Ishikawa (cell line): ENCODE measurements around the gene TUBB4B.

Source experiments
- CEBPB ChIP-seq: IDR thresholded peaks from 2 replicates; pipeline ENCODE4 v1.6.1; 2012
- CREB1 ChIP-seq: IDR thresholded peaks from 2 replicates; pipeline ENCODE4 v1.6.1; 2012; ENCODE audit warnings: low read depth
- EGR1 ChIP-seq: IDR thresholded peaks from 2 replicates; pipeline ENCODE4 v1.6.1; 2012
- EP300 ChIP-seq: IDR thresholded peaks from 2 replicates; pipeline ENCODE4 v1.6.1; 2012; ENCODE audit warnings: borderline replicate concordance
- FOXM1 ChIP-seq: IDR thresholded peaks from 2 replicates; pipeline ENCODE4 v1.6.1; 2012; ENCODE audit warnings: low read depth, borderline replicate concordance
- NFIC ChIP-seq: IDR thresholded peaks from 2 replicates; pipeline ENCODE4 v1.6.1; 2012
- RAD21 ChIP-seq: IDR thresholded peaks from 2 replicates; pipeline ENCODE4 v1.6.1; 2012; ENCODE audit warnings: low read depth
- TAF1 ChIP-seq: IDR thresholded peaks from 2 replicates; pipeline ENCODE4 v1.6.1; 2012; ENCODE audit warnings: low read depth, mild to moderate bottlenecking
- TEAD4 ChIP-seq: IDR thresholded peaks from 2 replicates; pipeline ENCODE4 v1.6.1; 2012
- YY1 ChIP-seq: IDR thresholded peaks from 2 replicates; pipeline ENCODE4 v1.6.1; 2012; ENCODE audit warnings: low read depth
- ZBTB7A ChIP-seq: IDR thresholded peaks from 2 replicates; pipeline ENCODE4 v1.6.1; 2012; ENCODE audit warnings: low read depth
- TF ChIP-seq, protein P1 (sequence below): IDR thresholded peaks from 2 replicates; pipeline ENCODE4 v1.6.1; 2012; ENCODE audit warnings: low read depth, mild to moderate bottlenecking
- TF ChIP-seq, protein P2 (sequence below): IDR thresholded peaks from 2 replicates; pipeline ENCODE4 v1.6.1; 2012

DNA sequence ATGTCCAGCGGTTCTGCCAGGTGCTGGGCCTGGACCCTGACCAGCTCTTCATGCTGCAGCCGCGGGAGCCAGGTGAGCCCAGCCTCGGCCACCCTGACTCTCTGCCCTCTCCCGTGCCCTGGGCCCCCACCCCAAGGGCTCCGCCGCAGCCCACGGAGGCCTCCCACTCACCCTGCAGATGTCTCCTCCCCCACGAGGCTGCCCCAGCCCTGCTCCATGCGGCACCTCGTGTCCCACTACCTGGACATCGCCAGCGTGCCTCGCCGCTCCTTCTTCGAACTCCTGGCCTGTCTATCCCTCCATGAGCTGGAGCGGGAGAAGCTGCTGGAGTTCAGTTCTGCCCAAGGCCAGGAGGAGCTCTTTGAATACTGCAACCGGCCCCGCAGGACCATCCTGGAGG lies 26.5 kb upstream of the TUBB4B start:
- TF ChIP-seq ZBTB7A (no peak), RAD21 (no peak), CREB1 (no peak), TAF1 (no peak), TEAD4 (no peak), EP300 (no peak), EGR1 (no peak), NFIC (no peak), YY1 (no peak), CEBPB (no peak), FOXM1 (no peak)
- TF ChIP-seq, protein P1, sequence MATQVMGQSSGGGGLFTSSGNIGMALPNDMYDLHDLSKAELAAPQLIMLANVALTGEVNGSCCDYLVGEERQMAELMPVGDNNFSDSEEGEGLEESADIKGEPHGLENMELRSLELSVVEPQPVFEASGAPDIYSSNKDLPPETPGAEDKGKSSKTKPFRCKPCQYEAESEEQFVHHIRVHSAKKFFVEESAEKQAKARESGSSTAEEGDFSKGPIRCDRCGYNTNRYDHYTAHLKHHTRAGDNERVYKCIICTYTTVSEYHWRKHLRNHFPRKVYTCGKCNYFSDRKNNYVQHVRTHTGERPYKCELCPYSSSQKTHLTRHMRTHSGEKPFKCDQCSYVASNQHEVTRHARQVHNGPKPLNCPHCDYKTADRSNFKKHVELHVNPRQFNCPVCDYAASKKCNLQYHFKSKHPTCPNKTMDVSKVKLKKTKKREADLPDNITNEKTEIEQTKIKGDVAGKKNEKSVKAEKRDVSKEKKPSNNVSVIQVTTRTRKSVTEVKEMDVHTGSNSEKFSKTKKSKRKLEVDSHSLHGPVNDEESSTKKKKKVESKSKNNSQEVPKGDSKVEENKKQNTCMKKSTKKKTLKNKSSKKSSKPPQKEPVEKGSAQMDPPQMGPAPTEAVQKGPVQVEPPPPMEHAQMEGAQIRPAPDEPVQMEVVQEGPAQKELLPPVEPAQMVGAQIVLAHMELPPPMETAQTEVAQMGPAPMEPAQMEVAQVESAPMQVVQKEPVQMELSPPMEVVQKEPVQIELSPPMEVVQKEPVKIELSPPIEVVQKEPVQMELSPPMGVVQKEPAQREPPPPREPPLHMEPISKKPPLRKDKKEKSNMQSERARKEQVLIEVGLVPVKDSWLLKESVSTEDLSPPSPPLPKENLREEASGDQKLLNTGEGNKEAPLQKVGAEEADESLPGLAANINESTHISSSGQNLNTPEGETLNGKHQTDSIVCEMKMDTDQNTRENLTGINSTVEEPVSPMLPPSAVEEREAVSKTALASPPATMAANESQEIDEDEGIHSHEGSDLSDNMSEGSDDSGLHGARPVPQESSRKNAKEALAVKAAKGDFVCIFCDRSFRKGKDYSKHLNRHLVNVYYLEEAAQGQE = no peak
- TF ChIP-seq, protein P2, sequence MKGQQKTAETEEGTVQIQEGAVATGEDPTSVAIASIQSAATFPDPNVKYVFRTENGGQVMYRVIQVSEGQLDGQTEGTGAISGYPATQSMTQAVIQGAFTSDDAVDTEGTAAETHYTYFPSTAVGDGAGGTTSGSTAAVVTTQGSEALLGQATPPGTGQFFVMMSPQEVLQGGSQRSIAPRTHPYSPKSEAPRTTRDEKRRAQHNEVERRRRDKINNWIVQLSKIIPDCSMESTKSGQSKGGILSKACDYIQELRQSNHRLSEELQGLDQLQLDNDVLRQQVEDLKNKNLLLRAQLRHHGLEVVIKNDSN = no peak
